ENCODE results near the gene RTN4R.
"Not testable (repeated sequence)": the region's sequence is repeated elsewhere in the genome, so short reads cannot be mapped to it uniquely, and the experiment has no call there.

DNA sequence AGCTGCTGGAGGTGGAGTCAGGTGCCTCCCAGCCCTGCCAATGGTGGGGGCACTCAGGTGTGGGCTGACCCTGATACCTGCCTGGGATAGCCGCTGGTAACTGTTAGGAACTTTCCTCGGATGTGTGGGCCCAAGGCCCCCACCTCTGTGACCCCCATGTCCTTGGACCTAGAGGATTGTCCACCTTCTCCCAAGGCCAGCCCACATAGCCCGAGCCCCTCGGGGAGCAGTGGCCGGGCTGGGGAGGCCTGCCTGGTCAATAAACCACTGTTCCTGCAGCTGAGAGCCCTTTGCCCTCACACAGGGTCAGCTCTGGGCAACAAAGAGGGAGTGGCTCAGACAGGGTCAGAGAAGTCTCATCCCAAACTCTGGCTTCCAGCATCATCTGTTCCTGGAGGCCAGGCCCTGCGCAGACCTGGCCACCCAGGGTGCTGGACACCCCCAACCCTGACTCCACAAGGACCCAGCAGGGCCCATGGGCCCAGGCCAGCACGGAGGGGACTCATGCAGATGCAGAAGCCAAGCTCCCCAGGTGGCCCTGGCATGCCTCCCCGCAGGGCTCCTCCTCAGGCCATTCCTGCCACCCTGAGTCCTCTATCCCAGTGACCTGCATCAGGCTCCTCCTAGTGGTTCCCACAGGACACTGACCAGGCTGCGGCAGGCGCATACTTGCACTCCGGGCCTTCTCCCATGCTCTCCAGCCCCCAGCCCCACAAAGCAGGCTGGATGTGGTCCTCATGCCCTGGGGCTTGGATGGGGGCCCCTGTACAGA is 45.4 kb upstream of the RTN4R start:
- TF ChIP-seq, protein P1, sequence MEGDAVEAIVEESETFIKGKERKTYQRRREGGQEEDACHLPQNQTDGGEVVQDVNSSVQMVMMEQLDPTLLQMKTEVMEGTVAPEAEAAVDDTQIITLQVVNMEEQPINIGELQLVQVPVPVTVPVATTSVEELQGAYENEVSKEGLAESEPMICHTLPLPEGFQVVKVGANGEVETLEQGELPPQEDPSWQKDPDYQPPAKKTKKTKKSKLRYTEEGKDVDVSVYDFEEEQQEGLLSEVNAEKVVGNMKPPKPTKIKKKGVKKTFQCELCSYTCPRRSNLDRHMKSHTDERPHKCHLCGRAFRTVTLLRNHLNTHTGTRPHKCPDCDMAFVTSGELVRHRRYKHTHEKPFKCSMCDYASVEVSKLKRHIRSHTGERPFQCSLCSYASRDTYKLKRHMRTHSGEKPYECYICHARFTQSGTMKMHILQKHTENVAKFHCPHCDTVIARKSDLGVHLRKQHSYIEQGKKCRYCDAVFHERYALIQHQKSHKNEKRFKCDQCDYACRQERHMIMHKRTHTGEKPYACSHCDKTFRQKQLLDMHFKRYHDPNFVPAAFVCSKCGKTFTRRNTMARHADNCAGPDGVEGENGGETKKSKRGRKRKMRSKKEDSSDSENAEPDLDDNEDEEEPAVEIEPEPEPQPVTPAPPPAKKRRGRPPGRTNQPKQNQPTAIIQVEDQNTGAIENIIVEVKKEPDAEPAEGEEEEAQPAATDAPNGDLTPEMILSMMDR (IDR thresholded peaks at IDR 0.05 in 2 of 3, conservative IDR thresholded peaks at IDR 0.05 in 1 of 3; ENCODE audit: borderline replicate concordance in 1 of 3, insufficient read depth in 1 of 3, low read depth in 2 of 3, low read length in 2 of 3): not testable (repeated sequence)
- TF ChIP-seq EGR1 (IDR thresholded peaks at IDR 0.05; ENCODE audit: low read depth); EZH2phosphoT487 (IDR thresholded peaks at IDR 0.05; ENCODE audit: borderline replicate concordance); POLR2A (IDR thresholded peaks at IDR 0.05; ENCODE audit: borderline replicate concordance, extremely low read depth, insufficient read depth, insufficient read length): not testable (repeated sequence)
- TF ChIP-seq, protein P2, sequence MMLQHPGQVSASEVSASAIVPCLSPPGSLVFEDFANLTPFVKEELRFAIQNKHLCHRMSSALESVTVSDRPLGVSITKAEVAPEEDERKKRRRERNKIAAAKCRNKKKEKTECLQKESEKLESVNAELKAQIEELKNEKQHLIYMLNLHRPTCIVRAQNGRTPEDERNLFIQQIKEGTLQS (IDR thresholded peaks at IDR 0.05): not testable (repeated sequence)

Data from HCT116 (cell line).